Astrocyte of the spinal cord (primary cell): Measurements from ENCODE around the gene ENPP7.

Experiments
- DNase-seq: peaks from one replicate; pipeline ENCODE4 v3.0.0; 2011; ENCODE audit warnings: low read depth, low spot score
- H3K4me3 ChIP-seq: 2 replicates; pipeline ENCODE4 v1.5.1; 2011; ENCODE audit warnings: low read depth, mild to moderate bottlenecking, low read length, moderate library complexity
- in situ Hi-C: cut with HindIII; loops from 2 replicates; pipeline ENCODE4 v1.10.0; 2017; ENCODE audit warnings: low sequenced_read_pairs
- TF ChIP-seq, protein P1 (sequence below): IDR thresholded peaks from 2 replicates; pipeline ENCODE4 v1.5.1; 2012; ENCODE audit warnings: low read depth, mild to moderate bottlenecking, low read length, inconsistent platforms

Gene ENPP7

DNA sequence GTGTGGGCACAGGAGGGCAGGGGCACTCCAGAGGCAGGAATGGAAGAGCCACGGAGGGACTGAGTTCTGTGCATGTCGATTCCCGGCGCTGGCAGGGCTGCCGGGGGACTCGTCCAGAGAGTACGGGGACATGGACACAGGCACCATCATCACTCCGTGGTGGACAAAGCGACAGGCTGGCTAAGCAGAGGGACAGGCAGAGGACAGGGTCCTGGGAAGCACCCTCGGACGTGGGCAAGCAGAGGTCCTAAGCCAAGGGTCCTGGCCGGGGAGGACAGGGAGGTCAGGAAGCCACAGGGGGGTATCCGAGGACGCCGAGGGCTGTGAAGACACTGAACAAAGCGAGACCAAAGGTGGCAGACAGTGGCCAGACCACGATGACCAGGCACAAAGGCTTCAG lies 44.3 kb upstream of the ENPP7 start:
- no peak for DNase-seq
- TF ChIP-seq, protein P1, sequence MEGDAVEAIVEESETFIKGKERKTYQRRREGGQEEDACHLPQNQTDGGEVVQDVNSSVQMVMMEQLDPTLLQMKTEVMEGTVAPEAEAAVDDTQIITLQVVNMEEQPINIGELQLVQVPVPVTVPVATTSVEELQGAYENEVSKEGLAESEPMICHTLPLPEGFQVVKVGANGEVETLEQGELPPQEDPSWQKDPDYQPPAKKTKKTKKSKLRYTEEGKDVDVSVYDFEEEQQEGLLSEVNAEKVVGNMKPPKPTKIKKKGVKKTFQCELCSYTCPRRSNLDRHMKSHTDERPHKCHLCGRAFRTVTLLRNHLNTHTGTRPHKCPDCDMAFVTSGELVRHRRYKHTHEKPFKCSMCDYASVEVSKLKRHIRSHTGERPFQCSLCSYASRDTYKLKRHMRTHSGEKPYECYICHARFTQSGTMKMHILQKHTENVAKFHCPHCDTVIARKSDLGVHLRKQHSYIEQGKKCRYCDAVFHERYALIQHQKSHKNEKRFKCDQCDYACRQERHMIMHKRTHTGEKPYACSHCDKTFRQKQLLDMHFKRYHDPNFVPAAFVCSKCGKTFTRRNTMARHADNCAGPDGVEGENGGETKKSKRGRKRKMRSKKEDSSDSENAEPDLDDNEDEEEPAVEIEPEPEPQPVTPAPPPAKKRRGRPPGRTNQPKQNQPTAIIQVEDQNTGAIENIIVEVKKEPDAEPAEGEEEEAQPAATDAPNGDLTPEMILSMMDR, result no peak
- in situ Hi-C loops, result no loop called here

DNA sequence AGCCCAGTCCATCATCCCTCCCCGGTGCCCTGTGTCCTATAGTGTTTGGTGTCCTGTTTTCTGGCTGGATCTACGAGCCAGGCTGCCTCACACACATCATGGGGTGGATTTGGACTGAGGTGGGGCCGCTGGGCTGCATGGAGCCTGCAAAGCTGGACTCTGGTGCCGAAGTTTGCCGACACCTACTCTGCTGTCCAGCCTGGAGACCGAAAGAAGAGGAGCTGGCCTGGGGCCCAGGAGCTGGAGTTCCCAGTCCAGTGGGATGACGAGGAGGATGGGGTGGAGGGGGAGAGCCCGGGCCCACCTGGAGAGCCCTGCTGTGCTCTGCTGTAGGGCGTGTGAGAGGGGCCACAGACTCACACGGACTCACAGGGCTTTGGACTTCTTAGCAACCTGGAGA lies 40.3 kb upstream of the ENPP7 start:
- no peak overlapping the region for H3K4me3 ChIP-seq
- no peak for DNase-seq
- TF ChIP-seq, protein P1, result no peak
- in situ Hi-C loops, result no loop called here

More for the DNA sequence above, 44.3 kb upstream of the ENPP7 start:
- H3K4me3 ChIP-seq, result no peak overlapping the region

DNA sequence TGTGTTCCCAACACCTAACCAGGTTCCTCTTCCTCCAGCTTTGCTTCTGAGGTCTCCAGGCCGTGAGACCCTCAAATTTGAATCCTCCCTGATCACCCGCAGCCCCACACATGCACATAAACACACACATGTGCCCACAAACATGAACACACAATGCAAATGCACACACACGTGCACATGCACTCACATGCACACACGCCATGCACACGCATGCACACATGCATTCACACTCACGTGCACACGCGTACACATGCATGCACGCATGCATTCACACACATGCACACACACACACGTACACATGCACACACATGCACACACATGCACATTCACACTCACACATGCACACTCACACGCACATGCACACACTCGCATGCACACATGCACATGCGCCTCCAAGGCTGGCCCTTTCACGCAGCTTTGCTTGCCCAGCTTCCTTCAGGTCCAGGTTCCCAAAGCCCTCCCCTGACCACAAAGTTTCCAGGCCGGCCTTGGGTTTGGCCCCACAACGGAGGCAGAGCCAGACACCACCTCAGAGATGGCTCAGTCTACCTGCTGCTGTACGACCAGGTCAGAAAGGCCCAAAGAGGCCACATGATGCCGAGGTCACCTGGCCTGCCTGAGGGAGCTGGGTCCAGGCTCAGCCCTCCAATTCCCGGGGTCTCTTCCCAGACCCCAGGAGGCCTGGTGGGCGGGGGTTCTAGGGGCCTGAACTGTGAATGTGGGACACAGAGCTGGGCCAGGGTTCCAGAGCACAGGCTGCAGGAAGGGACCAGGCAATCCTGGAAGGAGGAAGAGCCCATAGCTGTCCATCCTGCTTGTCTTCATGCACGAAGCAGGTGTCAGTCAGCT lies 39.5 kb upstream of the ENPP7 start:
- in situ Hi-C loops, result no loop called here
- TF ChIP-seq, protein P1, result no peak
- DNase-seq, result no peak
- H3K4me3 ChIP-seq, result no peak overlapping the region

DNA sequence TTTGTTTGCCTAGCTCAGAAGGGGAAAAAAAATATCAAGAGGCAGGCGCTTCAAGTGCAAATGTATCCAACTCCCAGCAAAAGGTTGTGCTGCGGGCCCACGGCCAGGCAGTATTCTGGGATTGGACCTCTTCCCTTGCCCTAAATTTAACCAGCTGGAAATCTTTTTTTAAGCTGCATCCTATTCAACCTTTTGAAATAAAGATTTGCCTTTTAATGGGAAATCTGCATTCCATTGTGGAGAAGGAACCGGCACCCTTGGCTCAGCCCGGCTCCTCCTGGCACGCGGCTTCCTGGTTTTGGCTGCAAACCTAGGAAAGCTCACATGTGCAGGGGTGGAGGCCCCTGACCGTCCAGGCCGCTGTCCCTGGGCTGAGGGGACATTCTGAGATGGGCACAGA lies 38.8 kb upstream of the ENPP7 start:
- in situ Hi-C loops, result no loop called here
- TF ChIP-seq, protein P1, result no peak
- no peak overlapping the region for H3K4me3 ChIP-seq
- no peak for DNase-seq

DNA sequence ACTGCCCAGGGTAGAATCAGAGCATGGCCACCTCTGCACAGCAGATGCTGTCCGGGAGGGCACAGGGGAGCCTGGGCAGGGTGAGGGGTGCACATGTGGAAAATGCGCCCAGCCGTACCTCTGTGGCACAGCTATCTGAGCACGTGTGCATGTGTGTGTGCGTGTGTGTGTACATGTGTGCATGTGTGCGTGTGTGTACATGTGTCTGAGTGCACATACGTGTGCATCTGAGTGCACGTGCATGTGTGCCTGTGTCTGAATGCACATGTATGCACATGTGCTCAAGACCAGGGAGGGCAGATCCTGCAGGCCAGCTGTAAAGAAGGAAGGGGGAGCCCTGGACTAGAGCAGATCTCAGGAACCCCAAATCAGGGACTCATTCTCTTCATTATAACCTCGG lies 37.3 kb upstream of the ENPP7 start:
- TF ChIP-seq, protein P1, result no peak
- in situ Hi-C loops, result no loop called here
- no peak overlapping the region for H3K4me3 ChIP-seq
- DNase-seq, result no peak

DNA sequence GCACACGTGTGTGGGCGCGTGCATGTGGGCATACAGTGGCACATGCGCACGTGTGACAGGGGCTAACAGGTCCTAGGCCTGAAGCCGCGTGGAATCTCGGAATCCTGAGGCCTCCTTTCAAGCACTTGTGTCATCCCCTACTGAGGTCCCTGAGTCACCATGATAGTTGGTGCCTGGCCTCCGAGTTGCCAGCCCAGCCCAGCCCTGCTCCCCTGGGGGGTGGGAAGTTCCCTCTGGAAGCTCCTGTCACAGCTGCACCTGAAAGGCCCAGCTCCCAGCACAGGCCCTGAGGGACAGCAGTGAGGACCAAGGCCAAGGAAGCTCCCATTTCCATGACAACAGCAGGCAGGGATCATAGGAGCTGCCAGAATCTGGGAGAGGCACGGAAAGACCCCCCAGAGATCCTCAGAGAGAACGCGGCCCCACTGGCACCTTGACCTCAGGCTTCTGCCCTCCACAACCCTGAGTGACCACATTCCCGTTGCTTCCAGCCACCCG lies 35.4 kb upstream of the ENPP7 start:
- TF ChIP-seq, protein P1, result no peak
- H3K4me3 ChIP-seq, result no peak overlapping the region
- in situ Hi-C loops, result no loop called here
- peak; percentile 10 for DNase-seq
